Loucy (cell line): Measurements from ENCODE around the gene SLC48A1.

Experiments used
- H2AFZ ChIP-seq: fragments of 200-600 bp; sonication (generic); 2 replicates; pipeline ENCODE4 v1.6.0; 2016; ENCODE audit warnings: antibody characterized with exemption, mild to moderate bottlenecking, low read length, moderate library complexity
- H3F3A ChIP-seq: fragments of 200-600 bp; 2 replicates; pipeline ENCODE4 v1.6.0; 2016; ENCODE audit warnings: antibody characterized with exemption, low read depth, mild to moderate bottlenecking
- H3K27me3 ChIP-seq: fragments of 200-600 bp; sonication (generic); 2 replicates; pipeline ENCODE4 v1.6.1; 2014; ENCODE audit warnings: low read length, mild to moderate bottlenecking; ENCODE audit not compliant: insufficient read depth, poor library complexity, severe bottlenecking
- H3K36me3 ChIP-seq: fragments of 200-600 bp; sonication (generic); 2 replicates; pipeline ENCODE4 v1.6.1; 2016; ENCODE audit warnings: low read length; ENCODE audit not compliant: insufficient read depth
- H3K4me1 ChIP-seq: fragments of 200-600 bp; sonication (generic); 2 replicates; pipeline ENCODE4 v1.5.1; 2014; ENCODE audit warnings: low read length, mild to moderate bottlenecking; ENCODE audit not compliant: insufficient read depth, poor library complexity, severe bottlenecking
- H3K4me2 ChIP-seq: fragments of 200-600 bp; sonication (generic); 2 replicates; pipeline ENCODE4 v1.6.0; 2014; ENCODE audit warnings: antibody characterized with exemption, low read length, low read depth, mild to moderate bottlenecking; ENCODE audit not compliant: poor library complexity, severe bottlenecking
- H3K4me3 ChIP-seq: fragments of 200-600 bp; sonication (generic); 2 replicates; pipeline ENCODE4 v1.5.1; 2014; ENCODE audit warnings: low read length, mild to moderate bottlenecking, mixed read lengths; ENCODE audit not compliant: poor library complexity, severe bottlenecking
- H3K79me2 ChIP-seq: fragments of 200-600 bp; sonication (generic); 2 replicates; pipeline ENCODE4 v1.6.1; 2014; ENCODE audit warnings: low read length; ENCODE audit not compliant: insufficient read depth
- H3K9ac ChIP-seq: fragments of 200-600 bp; sonication (generic); 2 replicates; pipeline ENCODE4 v1.6.0; 2014; ENCODE audit warnings: mild to moderate bottlenecking, low read depth, low read length, moderate library complexity; ENCODE audit not compliant: poor library complexity, severe bottlenecking
- H3K9me2 ChIP-seq: fragments of 200-600 bp; sonication (generic); replicated peaks from 2 replicates; pipeline ENCODE4 v1.6.1; 2016; ENCODE audit warnings: low read depth, low read length, mixed read lengths
- H3K9me3 ChIP-seq: fragments of 200-600 bp; sonication (generic); 2 replicates; pipeline ENCODE4 v1.6.1; 2014; ENCODE audit warnings: mild to moderate bottlenecking, antibody characterized with exemption, low read length, low read depth; ENCODE audit not compliant: insufficient read depth
- H4K20me1 ChIP-seq: fragments of 200-600 bp; sonication (generic); 2 replicates; pipeline ENCODE4 v1.6.0; 2014; ENCODE audit warnings: antibody characterized with exemption, low read length, mild to moderate bottlenecking; ENCODE audit not compliant: insufficient read depth, poor library complexity, severe bottlenecking
- EZH2phosphoT487 ChIP-seq: fragments of 200-600 bp; IDR thresholded peaks from 2 replicates; pipeline ENCODE4 v1.6.1; 2018; ENCODE audit warnings: antibody characterized with exemption, mild to moderate bottlenecking, moderate library complexity, borderline replicate concordance
- TF ChIP-seq, protein P1 (sequence below): fragments of 200-600 bp; sonication (generic); conservative IDR thresholded peaks from 2 replicates; pipeline ENCODE4 v1.5.1; 2014; ENCODE audit warnings: mild to moderate bottlenecking, antibody characterized with exemption, low read length

The SLC48A1 gene

DNA sequence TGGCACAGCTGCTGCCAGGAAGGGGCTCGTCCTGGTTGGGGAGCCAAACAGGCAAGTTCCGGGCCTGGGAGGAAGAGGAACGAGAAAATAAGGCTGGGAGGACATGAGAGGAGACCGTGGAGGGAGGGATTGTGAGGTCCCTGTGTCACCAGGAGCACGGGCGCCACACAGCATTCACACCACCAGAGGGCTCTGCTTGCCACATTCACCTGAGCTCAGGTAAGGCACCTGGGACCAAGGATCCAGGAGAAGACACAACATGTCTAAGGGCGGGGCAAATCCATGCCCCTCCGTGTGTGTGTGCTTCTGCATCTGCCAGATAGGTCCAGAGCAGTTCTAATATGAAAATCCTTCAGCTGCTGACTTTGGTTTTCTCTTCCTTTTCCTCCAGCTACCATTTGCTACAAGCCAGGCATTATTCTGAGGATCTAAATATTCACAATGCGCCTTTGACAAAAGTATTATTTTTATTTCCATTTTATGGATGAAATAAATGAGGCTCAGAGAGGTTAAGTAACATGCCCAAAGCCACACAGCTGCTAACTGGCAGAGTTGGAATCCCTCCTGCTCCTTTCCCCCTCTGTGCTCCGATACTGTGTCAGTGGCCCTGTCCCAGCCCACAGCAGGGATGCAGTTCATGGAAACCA, 28.9 kb upstream of the SLC48A1 start:
- Histone ChIP-seq H3F3A (peaks cover 4% of the 10 kb centered on the region; the same call in 1 of the 2 replicates), H2AFZ (no peak overlapping the region), H3K36me3 (peaks cover 3% of the 10 kb centered on the region; the same call in 1 of the 2 replicates), H3K79me2 (peaks cover 3% of the 10 kb centered on the region; the same call in 1 of the 2 replicates), H3K27me3 (no peaks in the 10 kb centered on the region), H3K9ac (no peak overlapping the region), H3K9me2 (no peaks in the 10 kb centered on the region), H3K4me3 (no peak overlapping the region), H3K4me1 (peaks cover 30% of the 10 kb centered on the region), H3K4me2 (no peak overlapping the region), H4K20me1 (no peaks in the 10 kb centered on the region), H3K9me3 (no peaks in the 10 kb centered on the region)
- TF ChIP-seq EZH2phosphoT487: no peak
- TF ChIP-seq, protein P1, sequence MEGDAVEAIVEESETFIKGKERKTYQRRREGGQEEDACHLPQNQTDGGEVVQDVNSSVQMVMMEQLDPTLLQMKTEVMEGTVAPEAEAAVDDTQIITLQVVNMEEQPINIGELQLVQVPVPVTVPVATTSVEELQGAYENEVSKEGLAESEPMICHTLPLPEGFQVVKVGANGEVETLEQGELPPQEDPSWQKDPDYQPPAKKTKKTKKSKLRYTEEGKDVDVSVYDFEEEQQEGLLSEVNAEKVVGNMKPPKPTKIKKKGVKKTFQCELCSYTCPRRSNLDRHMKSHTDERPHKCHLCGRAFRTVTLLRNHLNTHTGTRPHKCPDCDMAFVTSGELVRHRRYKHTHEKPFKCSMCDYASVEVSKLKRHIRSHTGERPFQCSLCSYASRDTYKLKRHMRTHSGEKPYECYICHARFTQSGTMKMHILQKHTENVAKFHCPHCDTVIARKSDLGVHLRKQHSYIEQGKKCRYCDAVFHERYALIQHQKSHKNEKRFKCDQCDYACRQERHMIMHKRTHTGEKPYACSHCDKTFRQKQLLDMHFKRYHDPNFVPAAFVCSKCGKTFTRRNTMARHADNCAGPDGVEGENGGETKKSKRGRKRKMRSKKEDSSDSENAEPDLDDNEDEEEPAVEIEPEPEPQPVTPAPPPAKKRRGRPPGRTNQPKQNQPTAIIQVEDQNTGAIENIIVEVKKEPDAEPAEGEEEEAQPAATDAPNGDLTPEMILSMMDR: peak; percentile 76

DNA sequence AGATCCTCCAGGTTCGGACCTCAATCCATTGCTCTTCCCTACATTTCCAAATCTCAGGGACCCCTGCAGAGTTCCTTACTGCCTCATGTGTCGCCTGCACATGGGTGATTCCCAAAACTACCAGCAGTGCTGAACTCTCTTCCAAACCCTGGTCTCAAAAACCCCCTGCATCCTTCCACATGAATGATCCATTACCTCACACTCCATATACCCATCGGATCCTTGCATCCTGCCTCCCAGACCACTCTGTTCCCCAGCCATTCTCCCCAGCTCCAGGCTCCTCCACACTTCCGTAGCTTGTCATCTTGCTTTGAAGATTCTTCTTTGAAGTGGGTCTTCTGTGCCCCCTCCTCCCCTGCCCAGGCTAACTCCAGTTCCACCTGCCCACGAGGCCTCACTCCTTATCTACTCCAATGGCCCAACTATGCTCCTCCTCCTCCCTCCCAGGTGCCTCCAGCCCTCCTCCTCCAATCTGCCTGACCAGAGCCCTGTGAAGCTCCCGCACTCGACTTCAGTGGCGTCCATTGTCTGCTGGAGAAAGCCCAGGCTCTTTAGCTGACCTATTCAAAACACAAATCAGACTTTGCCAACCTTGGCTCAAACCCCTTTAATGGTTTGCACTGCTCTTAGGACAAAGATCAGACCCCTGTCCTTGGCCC, 28.1 kb upstream of the SLC48A1 start:
- H3K4me2 ChIP-seq: no peak overlapping the region
- no peaks in the 10 kb centered on the region for H3K27me3 ChIP-seq
- peaks cover 22% of the 10 kb centered on the region for H3K4me1 ChIP-seq
- H3K79me2 ChIP-seq: peaks cover 3% of the 10 kb centered on the region; the same call in 1 of the 2 replicates
- H2AFZ ChIP-seq: no peak overlapping the region
- peaks cover 3% of the 10 kb centered on the region; the same call in 1 of the 2 replicates for H3K36me3 ChIP-seq
- H3K9me3 ChIP-seq: no peaks in the 10 kb centered on the region
- H3K4me3 ChIP-seq: no peak overlapping the region
- H3K9me2 ChIP-seq: no peaks in the 10 kb centered on the region
- TF ChIP-seq, protein P1: no peak
- no peak for TF ChIP-seq EZH2phosphoT487
- H3F3A ChIP-seq: peaks cover 4% of the 10 kb centered on the region; the same call in 1 of the 2 replicates
- H4K20me1 ChIP-seq: no peaks in the 10 kb centered on the region
- H3K9ac ChIP-seq: no peak overlapping the region

DNA sequence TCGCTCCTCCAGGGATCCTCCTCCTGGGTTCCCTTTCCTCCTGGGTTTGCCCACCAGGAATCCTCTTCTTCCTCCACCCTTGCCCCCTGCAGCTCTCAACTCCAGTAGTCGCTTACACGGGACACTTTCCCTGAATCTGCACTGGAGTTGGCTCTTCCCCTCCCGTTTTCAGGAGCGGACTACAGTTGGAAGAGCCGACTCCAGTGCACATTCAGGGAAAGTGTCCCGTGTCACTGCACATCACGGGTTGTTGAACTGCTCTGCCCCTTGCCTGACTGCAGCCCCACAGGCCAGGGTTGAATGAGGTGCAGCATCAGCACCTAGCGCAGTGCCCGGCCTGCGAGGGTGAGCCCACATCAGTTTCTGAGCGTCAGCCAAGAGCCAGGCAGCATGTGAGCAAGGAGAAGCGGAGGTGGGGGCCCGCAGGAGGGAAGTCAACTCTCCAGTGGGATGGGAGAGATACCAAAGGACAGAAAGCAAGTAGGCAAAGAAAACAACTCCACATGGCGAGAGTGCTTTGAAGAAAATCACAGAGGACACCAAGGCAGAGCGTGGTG, 27.5 kb upstream of the SLC48A1 start:
- Histone ChIP-seq H3K4me3 (no peak overlapping the region), H4K20me1 (no peaks in the 10 kb centered on the region), H3K9ac (no peak overlapping the region), H3K36me3 (peaks cover 3% of the 10 kb centered on the region; the same call in 1 of the 2 replicates), H2AFZ (no peak overlapping the region), H3F3A (peaks cover 4% of the 10 kb centered on the region; the same call in 1 of the 2 replicates), H3K9me2 (no peaks in the 10 kb centered on the region), H3K4me2 (no peak overlapping the region), H3K27me3 (no peaks in the 10 kb centered on the region), H3K4me1 (peaks cover 16% of the 10 kb centered on the region), H3K79me2 (no peaks in the 10 kb centered on the region), H3K9me3 (no peaks in the 10 kb centered on the region)
- TF ChIP-seq EZH2phosphoT487: no peak
- TF ChIP-seq, protein P1: no peak
